Superior temporal gyrus (tissue), 1 donor: ENCODE data around the gene FANCI.

ENCODE experiments used
- DNase-seq: peaks from one replicate; pipeline ENCODE4 v3.0.0-alpha.2; 2016; ENCODE audit errors: extremely low spot score

The FANCI gene

DNA sequence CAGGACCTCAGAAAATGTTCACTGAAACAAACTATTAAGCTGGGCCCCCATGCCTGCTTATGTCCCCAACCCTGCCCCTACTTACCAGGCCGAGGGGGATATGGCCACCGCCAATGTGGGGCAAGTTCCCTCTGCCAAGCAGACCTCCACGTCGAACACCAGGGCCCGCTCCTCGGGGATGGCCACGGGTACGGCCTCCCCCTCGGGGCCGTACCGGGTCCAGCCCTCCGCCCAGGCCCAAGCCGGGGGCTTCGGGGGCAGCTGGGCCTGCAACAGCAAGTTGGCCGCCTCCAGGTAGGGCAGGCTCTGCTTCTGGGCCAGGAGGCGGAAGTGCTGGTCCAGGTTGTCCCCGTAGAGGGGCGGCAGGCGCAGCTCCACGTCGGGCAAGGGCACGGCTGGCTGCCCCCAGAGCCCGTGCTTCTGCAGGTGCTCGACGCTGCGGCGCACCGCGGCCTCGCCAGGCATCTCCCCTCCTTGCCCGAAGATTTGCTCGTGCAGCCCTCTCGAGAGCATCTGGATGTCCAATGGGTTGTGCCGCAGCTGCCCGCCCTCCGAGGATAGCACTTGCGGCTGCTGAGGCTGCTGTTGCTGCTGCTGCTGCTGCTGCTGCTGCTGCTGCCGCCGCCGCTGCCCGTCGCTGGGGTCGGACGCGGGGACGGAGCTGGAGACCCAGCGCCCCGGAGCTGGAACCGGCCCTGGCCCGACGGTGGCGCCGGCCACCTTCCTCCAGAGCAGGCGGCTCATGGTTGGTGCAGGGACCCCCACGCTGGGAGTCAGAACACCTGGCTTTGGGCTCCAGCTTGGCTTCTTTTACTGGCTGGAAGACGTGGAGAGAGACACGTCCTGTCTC, 89.5 kb downstream of the FANCI start:
- DNase-seq = no peak

DNA sequence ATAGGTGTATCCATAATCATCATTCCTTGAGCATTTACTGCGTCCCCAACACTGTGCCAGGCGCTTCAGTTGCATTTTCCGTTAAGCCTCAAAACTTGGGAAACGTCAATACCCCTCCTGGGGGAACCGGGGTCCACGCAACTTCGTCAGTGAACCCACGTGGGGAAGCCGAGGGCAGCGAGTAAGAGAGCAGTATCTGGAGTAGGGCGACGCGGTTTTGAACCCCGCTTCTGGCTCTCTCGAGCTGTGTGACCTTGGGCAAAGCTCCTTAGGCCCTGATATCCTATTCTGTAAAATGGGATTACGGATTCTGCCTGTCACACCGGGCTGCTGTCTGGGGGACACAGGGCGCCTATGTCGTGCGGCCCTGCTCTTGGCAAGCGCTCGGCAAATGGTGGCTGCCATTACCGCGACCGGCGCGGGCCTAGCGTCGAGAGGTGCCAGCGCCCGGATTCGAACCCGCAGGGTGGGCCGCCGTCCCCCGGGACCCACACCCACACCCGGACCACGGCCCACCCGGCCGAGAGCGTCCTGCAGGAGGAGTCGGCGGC, 90.3 kb downstream of the FANCI start:
- DNase-seq = no peak

DNA sequence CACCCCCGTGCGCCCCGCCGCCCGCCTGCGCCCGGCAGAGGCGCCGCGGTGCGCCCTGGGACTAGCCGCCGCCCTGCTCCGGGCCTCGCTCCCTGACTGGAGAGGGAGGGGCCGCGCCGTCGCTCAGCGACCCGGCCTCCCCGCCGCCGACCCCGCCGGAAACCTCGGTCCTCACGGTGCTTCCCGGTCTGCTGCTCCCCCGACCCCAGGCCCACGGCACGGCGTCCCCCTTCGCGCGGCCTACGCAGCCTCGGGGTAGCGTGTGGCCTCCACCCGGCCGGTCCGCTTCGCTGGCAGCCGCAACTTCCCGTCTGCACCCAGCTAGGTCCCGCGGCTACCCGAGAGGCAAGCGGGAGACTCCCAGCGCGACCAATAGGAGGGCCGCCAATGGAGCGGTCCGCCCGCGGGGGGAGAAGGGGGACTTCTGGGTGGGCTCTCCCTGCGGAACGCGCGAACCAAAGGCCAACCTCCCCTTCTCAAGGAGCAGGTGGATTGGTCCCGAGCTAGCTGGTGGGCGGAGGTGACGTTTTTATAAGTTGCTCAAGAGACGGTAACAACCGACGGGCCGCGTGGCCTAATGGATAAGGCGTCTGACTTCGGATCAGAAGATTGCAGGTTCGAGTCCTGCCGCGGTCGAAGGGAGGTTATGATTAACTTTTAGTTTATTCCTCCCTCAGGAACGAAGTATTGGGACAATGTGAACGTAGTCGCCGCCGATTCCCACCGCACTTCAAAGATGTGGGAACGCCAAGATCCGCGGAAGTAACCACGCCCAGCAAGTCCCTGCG, 90.9 kb downstream of the FANCI start, which contains the start of gene POLG:
Gene POLG, minus strand, starts transcription at position 315 of the 788 bp plus-strand sequence. CDS start 1,070 bp downstream, outside the sequence.
- DNase-seq = peak; percentile 99

DNA sequence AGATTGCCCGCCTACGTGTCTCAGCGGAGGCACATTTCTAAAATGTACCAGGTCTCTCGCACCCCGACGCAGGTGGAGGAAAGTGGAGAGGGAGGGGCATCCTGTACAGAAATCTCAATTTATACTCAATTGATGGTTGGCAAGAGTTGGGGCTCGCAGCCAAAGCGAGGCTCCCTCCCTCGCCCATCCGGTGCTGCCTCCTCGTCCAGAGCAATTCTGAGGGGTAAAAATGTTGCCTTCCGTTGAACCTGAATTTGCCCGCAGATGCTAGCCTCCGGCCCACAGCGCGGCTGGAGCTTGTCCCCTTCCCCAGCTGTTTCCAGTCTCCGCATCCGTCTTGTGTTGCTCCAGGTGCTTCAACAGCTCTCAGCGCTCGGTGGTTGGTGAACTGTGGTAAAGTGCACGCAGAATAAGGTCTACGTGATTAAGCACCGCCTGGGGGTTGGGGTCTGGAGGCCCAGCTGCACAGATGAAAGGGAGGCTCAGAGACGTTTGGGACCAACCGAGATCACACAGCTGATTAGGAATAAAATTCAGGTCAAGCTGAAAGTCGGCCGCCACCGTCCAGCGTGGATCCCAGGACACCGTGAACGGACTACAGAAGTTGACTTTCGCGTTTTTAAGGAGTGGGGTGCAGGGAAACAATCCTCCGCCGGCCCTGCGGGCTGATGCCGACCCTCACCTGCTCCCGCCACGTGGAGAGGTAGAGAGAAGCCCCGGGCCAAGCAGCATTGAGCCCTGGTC, 91.7 kb downstream of the FANCI start:
- DNase-seq = no peak

DNA sequence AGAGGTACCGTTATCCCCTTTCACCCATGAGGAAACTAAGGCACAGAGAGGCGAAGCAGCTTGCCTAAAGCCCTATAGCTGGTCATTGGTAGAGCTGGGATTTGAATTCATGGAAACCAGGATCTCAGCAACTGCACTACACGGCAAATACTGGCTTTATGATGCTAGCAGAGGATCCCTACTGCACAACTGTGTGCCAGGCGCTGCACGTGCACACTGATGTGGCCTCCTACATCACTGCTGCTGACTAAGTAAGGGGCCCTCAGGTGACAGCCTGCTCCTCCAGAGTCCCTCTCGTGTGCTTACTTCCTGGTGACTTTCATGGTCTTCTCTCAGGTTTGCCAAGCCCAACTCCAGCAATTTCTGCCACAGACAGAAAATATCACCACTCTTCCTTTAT, 94.3 kb downstream of the FANCI start:
- DNase-seq = no peak

DNA sequence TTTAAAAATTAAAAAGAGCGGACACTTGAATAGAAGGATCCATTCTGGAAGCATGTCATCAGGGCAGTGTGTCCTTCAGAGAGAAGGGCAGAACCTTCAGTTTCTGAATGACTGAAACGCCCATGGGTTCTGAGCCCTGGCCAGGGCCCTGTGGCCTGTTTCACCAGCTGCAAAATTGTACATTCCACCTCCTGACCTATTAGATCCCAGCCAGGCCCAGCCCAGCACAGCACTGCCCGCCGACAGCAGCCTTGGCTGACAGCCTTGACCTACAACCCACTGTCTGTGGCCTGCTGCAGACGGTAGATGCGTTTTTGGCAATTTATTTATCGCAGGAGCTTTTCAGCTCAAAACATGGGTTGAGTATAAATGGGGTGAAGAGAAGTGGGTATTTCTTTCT, 96.8 kb downstream of the FANCI start:
- DNase-seq = no peak

DNA sequence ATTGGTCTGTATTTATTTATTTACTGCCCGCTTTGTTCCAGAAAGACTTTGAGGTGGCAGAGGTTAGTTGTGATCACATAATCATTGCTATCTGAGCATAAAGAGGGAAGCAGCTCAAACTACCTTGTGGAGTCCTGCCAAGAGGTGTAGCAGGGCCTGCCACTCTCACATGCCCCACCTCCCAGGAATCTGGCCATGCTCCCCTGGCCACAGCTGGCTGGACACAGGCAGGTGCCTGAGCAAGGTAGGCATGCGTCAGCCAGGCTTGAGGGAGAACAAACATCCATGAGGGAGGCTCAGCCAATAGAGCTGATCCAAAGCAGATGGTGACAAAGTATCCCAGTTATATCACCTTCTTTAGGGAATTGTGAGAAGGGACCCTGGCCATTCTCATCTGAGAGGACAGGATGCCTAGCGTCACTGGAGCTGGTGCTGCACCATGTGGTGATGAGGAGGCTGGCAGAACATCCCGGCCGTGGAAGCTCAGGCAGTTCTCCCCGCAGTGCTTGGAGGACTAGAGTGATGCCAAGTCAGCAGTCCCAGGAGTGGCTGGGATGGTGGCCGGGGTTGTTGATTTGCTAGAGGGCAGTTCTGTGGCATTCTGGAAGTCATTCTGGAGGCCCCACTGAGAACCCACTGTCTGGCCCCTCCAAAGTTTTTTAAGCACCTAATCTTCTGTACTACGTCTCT, 97.7 kb downstream of the FANCI start:
- no peak for DNase-seq

DNA sequence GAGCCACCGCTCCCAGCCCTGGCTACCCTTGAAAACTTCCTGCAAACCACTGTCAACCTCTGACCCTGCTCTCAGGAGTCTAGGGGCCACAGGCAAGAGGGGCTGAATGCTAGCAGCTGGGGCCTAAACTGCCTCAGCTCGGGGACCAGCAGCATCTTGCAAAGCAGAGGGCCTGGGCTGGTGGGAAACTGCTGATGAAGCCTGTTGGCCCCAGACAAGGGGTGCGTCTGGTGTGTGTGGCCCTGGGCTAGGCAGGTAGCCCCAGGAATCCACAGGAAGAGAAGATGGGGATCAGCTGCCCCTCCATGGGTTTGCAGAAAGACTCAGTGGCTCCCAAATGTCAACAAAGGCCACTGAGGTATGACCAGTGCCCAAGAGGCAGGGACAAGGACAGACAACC, 99.1 kb downstream of the FANCI start:
- DNase-seq = no peak

DNA sequence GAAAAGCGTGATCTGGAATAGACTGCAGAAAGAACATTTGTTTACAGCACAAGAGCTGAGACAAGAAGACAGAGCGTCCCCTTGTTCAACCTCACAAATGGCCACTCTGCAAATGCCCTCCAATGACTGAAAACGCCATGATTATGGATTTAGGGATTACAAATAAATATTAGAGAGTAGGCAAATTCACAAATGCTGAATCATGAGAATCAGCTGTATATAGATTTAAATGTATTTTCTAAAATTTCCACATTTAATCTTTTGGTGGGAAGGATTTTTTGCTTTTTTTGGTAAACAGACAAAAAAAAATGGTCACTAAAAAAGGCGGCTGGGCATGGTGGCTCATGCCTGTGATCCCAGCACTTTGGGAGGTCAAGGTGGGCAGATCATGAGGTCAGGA, 101.5 kb downstream of the FANCI start:
- no peak for DNase-seq

DNA sequence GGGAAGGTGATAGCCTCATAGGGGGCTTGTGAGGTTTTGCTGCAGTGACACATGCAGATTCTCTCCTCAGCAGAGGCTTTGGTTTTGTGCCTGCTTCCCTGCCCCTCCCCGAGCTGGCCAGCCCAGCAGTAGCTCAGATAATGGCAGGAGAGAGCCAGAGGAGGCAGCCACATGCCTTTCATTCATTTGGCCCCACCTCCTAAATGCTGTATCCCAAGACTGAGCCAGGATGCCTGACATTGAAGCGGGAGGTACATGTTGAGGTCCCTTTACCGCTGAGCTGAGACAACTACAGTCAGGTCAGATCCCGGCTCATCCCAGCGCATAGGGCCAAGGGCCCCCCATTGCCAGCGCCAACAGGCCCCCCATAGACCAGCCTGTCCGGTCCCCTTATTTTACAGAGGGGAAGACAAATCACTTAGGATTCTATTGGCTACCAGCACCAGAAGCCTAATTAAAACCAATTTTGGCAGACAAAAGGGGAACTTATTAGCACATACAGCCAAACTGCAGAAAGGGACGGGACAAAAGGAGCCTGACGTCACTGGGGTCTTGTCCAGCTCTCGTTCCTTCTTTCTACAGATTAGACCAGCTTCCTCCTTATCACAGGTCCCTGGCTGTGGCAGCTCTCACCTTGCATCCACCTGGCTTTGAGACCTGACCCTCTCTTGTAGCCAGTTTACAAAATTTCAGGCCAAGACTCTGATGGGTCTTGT, 102.9 kb downstream of the FANCI start:
- DNase-seq = no peak

DNA sequence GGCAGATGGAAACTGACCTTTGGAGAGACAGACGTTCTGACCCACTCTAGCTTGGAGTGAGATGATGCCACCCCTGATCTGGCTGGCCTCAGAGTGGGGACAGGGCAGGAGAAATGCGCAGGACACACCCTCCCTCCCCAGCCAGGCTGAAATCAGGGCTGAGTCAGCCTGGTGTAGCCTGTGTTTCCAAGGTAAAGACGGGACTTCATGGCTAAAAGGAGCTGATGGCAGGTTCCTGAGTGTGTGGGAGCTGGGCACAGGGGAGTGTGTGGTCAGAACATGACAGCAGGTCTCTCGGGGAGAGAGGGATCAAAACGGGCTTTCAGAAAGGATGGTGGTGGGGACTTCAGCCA, 105.4 kb downstream of the FANCI start:
- no peak for DNase-seq

DNA sequence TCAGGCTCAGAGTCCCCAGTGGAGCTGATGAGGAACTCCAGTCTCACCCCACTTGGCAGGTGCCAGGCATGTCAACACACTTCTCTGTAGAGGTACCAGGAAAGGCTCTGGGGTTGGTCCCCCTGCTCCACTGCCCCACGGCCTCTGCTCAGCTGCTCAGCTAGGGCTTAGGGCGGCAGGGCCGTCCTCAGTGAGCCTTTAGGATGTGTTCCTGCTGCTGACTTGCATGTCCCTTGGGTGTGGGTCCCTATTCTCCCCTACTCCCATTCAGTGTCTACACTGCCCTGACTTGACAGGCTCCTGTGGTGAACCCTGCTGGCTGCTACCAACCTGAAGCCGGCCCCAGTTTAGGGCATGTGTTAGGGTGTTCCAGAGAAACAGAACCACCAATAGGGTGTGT, 108.7 kb downstream of the FANCI start:
- no peak for DNase-seq

DNA sequence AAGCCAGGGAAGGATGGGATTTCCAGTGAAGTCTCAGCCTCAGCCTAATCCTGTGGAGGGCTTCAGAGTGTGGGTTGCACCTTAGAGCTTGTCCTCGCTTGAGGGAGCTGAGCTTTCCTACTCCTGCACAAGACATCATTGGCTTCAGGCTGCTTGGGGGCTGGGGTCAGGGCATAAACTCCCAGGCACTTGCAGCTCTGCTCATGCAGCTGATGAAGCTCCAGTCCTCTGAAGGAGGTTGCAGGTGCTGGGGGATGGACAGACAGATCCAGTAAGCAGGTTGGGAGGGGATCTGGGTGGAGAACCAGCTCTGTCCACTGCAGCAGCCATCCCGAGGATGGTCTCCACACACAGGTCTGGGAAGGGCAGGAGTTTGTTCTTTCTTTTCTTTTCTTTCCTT, 110.2 kb downstream of the FANCI start:
- DNase-seq = no peak

DNA sequence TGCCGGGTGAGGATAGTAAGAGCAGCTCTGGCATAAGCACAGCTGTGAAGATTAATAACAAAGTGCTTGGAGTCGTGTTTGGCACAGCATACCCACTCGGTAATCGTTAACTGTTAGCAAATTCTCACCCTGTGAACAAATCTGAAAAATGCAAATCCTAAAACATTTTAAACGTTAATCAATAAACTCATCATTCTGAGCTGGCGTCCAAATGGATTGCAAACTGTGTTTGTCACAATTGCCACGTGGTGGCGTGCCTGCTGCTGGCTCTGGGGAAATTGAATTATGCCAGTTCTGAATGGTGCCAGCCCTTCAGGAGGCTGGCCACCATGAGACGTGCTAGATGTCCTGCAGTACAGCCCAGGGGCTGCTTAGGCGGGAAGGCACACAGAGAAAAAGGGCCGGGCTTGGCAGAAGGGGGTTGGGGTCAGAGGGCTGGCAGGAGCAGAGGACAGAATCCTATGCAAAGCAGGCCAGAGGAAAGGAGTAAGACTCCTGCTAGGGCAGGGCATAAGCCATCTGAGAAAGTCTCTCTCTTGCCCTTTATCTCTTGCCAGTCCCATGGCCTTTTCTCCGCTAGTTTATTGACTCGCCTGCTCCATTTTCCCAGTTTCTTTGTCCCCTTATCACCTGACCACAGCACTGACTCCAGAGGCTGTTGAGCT, 113.0 kb downstream of the FANCI start:
- peak; percentile 75 for DNase-seq

DNA sequence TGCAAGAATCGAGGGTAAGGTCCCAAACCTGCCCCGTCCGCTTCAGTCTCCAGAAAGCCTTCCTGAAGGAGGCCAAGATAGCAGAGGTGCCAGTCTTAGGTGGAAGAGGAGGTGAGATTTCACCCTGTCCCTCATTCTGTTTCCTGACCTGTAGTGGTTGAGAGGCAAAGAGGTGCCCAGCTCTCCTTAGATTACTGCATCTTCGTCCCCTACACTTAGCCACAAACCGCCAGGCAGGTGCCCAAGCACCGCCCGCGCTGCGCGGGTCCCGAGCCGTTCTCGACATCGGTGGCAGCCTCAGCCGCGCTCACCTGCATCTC, 114.6 kb downstream of the FANCI start:
- no peak for DNase-seq

DNA sequence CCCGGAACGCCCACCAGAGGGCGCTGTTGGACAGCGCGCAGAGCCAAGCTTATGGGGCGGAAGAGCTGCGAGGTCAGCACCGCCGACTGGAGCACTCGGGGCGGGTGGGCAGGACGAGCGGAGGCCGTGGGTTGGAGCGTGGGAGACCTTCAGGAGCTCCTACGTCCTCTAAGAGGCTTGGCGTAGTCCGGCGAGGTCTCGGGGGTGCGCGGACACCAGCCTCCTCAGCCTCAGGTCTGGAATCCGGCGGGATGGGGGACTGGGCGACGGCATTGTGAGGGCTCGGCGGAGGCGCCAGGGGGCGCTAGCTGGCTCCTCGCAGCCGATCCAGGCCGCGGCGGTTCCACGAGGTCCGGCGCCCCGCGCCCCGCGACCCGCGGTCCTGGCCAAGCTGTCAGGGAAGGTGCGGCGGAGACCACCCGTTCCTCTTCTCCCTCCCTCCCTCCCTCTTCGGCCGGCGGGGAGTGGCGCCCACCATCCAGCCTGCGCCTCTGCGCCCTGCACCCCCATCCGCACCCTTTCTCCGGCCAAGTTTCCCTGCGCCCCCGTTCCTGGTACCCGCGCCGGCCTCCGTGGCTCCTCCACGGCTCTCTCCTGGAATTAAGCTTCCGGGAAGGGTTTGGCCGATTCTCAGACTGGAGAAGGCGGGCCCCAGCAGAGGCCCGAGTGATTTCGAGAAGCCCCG, 115.1 kb downstream of the FANCI start:
- DNase-seq = peak; percentile 88

DNA sequence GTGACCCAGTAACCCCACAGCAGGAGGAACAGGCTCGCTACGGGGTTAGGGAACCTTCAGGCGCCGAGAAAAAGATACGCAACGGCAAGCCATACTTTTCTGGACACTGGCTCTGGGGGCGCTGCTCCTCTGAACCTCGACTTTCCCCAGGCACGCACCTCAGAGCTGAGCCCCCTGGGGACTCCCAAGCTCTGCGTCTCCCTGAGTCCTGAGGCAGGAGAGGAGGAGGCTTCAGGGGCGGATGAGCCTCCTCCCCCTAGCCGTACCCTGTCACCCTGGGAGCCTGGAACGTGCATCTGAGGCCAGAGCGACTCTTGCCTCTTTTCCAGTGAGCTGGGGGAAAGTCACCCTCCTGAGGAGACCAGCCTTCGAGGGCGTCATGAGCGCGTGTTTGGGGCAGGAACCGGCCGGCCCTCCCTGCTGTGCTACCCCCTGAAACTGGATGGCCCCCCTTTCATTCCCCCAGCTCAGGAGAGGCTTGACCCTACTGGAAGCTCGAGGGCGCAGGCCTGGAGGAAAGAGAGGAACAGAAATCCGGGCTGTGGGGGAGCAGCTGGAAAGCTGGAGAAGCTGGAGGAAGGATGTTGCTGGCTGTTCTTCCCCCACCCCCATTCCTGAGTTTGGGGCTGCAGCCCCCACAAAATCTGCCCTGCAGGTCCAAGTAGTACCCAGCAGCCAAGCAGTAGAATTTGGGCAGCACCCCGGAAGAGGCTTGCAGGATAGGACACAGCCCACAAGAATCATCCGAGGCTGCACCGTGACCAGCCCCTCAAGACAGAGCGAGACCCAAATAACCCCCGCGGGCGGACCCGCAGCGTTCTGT, 115.9 kb downstream of the FANCI start:
- DNase-seq = no peak

DNA sequence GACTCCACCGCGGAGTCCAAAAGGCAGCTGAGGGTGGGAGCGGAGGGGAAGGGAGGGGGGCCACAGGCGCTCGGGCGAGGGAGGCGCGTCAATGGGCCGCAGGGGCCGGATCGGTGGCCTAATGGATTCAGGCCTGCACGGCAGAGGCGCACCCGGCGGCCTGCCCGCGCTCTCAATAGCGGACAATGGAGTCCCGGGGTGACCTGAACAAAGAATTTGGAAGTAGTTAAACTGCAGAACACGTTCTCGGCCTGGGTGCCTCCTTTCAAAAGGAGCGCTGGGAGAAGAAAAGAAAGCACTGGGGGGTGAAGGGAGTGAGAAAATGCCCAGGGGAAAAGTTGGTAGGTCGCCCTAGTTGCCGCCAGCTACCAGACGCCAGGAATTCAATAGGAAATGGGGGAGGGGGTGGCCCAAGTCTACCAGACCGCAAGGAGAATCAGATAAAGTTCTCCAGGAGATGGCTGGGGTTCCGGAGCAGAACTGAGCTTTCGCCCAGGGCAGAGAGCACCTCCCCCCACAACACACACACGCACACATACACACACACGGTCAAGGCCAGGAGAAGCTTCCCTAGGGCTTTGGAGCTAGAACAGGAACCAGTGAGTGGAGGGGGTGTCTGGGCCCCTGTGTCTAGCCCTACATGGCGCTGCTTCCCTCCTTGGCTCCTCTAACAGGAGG, 116.7 kb downstream of the FANCI start:
- DNase-seq = no peak
